Esophagus muscularis mucosa (tissue), 4 donors: ENCODE measurements around the gene FANCE. TPM values are rescaled to one million over a fixed set of nuclear protein-coding genes. Genes with fewer than 3 reads are reported as not detected.

ENCODE experiments used
- DNase-seq: peaks from one replicate; pipeline ENCODE4 v3.0.0-alpha.2; 2017; ENCODE audit errors: extremely low spot score
- H3K27ac ChIP-seq, 4 donors: fragments of 200-600 bp; sonication (generic); replicated peaks in 1 of 4; 1 replicate in 3 of 4; 2 replicates in 1 of 4; pipeline ENCODE4 v1.5.1; 2016 to 2019; ENCODE audit warnings: mild to moderate bottlenecking in 1 of 4
- H3K27me3 ChIP-seq, 4 donors: fragments of 200-600 bp; sonication (generic); one replicate each; pipeline versions ENCODE4 v1.5.1 to v1.6.0; 2016 to 2019
- H3K36me3 ChIP-seq, 4 donors: fragments of 200-600 bp; sonication (generic); one replicate each; pipeline ENCODE4 v1.5.1; 2016 to 2019
- H3K4me1 ChIP-seq, 4 donors: fragments of 200-600 bp; sonication (generic); one replicate each; pipeline ENCODE4 v1.5.1; 2016 to 2019
- H3K4me3 ChIP-seq, 4 donors: fragments of 200-600 bp; sonication (generic); 1 replicate in 2 of 4; 2 replicates in 2 of 4; pipeline ENCODE4 v1.5.1; 2016 to 2019; ENCODE audit warnings: mild to moderate bottlenecking in 4 of 4, moderate library complexity in 1 of 4
- H3K9me3 ChIP-seq, 4 donors: fragments of 200-600 bp; sonication (generic); 1 replicate in 3 of 4; 2 replicates in 1 of 4; pipeline ENCODE4 v1.5.1; 2016 to 2019
- EP300 ChIP-seq: sonication (generic); formaldehyde crosslinking; IDR thresholded peaks from one replicate; pipeline ENCODE4 v1.6.1; 2017; ENCODE audit warnings: antibody characterized with exemption
- POLR2A ChIP-seq: fragments of 450-650 bp; IDR thresholded peaks from one replicate; pipeline ENCODE4 v1.6.1; 2017; ENCODE audit warnings: antibody characterized with exemption, moderate library complexity, mild to moderate bottlenecking, low read depth
- POLR2AphosphoS5 ChIP-seq, 2 donors: sonication (generic); formaldehyde crosslinking; IDR thresholded peaks; one replicate each; pipeline ENCODE4 v1.6.1; 2017; ENCODE audit warnings: antibody characterized with exemption in 2 of 2
- whole genome bisulfite sequencing: methylation state at CpG from one replicate; pipeline ENCODE4 v1.1.5; 2018; 5-methylcytosine and 5-hydroxymethylcytosine counted together
- intact Hi-C: fragments of 100-400 bp; cut with DNase I; formaldehyde crosslinking; loops from one replicate; pipeline ENCODE4 v1.15.1; 2023
- total RNA-seq, 4 donors: library from RNA; depleted of rRNA; stranded (reverse); fragments of >200 nt; gene quantifications; one replicate each; pipeline versions ENCODE4 v1.1.0 to v1.2.1, GENCODE V29; 2016
- TF ChIP-seq, protein P1 (sequence below), 3 experiments: fragments of 200-600 bp in 2 of 3; fragments of 450-650 bp in 1 of 3; sonication (generic) in 2 of 3; IDR thresholded peaks; one replicate each; pipeline ENCODE4 v1.5.1; 2017 to 2019; ENCODE audit warnings: antibody characterized with exemption in 3 of 3, mild to moderate bottlenecking in 2 of 3, moderate library complexity in 1 of 3

Gene FANCE
- total RNA-seq, 4 donors from 2014 or later = 1.7 to 6.3 (median 5.0) TPM

DNA sequence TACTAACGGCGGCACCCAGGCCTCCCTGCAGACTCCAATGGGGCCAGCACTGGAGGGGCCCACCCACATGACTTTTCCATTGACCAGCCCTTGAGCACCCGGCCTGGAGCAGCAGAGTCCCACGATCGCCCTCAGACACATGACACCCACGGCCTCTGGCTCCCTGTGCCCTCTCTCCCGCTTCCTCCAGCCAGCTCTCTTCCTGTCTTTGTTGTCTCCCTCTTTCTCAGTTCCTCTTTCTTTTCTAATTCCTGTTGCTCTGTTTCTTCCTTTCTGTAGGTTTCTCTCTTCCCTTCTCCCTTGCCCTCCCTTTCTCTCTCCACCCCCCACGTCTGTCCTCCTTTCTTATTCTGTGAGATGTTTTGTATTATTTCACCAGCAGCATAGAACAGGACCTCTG lies 26.1 kb upstream of the FANCE start:
- intact Hi-C loops = no loop called here
- DNase-seq = no peak
- TF ChIP-seq EP300 = no peak
- no peak for TF ChIP-seq POLR2AphosphoS5 (IDR thresholded peaks at IDR 0.05)
- TF ChIP-seq, protein P1, sequence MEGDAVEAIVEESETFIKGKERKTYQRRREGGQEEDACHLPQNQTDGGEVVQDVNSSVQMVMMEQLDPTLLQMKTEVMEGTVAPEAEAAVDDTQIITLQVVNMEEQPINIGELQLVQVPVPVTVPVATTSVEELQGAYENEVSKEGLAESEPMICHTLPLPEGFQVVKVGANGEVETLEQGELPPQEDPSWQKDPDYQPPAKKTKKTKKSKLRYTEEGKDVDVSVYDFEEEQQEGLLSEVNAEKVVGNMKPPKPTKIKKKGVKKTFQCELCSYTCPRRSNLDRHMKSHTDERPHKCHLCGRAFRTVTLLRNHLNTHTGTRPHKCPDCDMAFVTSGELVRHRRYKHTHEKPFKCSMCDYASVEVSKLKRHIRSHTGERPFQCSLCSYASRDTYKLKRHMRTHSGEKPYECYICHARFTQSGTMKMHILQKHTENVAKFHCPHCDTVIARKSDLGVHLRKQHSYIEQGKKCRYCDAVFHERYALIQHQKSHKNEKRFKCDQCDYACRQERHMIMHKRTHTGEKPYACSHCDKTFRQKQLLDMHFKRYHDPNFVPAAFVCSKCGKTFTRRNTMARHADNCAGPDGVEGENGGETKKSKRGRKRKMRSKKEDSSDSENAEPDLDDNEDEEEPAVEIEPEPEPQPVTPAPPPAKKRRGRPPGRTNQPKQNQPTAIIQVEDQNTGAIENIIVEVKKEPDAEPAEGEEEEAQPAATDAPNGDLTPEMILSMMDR (IDR thresholded peaks at IDR 0.05) = no peak
- TF ChIP-seq POLR2A = no peak
- H3K27me3 ChIP-seq = no peaks in the 10 kb centered on the region
- H3K27ac ChIP-seq = no peak overlapping the region
- H3K4me3 ChIP-seq = no peak overlapping the region
- H3K9me3 ChIP-seq = peaks cover 0 to 13% (median 12%) of the 10 kb centered on the region in 4 donors
- 77% methylated on average over 8 of the region's 8 CpGs for WGBS
- H3K36me3 ChIP-seq = peaks cover 26 to 60% (median 53%) of the 10 kb centered on the region in 4 donors
- peaks cover 0 to 16% (median 8%) of the 10 kb centered on the region in 4 donors for H3K4me1 ChIP-seq

GRCh38 chr6:35427435-35427834 lies 24.7 kb upstream of the FANCE start:
- Histone ChIP-seq H3K9me3 (peaks cover 0 to 13% (median 12%) of the 10 kb centered on the region in 4 donors), H3K4me3 (no peak overlapping the region), H3K27ac (no peak overlapping the region), H3K36me3 (peaks cover 16 to 48% (median 43%) of the 10 kb centered on the region in 4 donors), H3K4me1 (peaks cover 0 to 16% (median 8%) of the 10 kb centered on the region in 4 donors), H3K27me3 (no peaks in the 10 kb centered on the region)
- 94% methylated on average over 3 of the region's 5 CpGs for WGBS
- no peak for DNase-seq
- intact Hi-C loops = no loop called here
- TF ChIP-seq EP300 (no peak), POLR2A (no peak), POLR2AphosphoS5 (IDR thresholded peaks at IDR 0.05) (no peak)
- TF ChIP-seq, protein P1 (IDR thresholded peaks at IDR 0.05) = no peak

GRCh38 chr6:35427851-35428321 lies 24.3 kb upstream of the FANCE start:
- no peak for DNase-seq
- peaks cover 15 to 46% (median 40%) of the 10 kb centered on the region in 4 donors for H3K36me3 ChIP-seq
- TF ChIP-seq EP300 (no peak), POLR2AphosphoS5 (IDR thresholded peaks at IDR 0.05) (no peak), POLR2A (no peak)
- TF ChIP-seq, protein P1 (IDR thresholded peaks at IDR 0.05) = no peak
- H3K27me3 ChIP-seq = no peaks in the 10 kb centered on the region
- WGBS = 56% methylated on average over 9 of the region's 9 CpGs
- no peak overlapping the region for H3K27ac ChIP-seq
- peaks cover 0 to 13% (median 12%) of the 10 kb centered on the region in 4 donors for H3K9me3 ChIP-seq
- no peak overlapping the region for H3K4me3 ChIP-seq
- intact Hi-C loops = no loop called here
- peaks cover 0 to 16% (median 8%) of the 10 kb centered on the region in 4 donors for H3K4me1 ChIP-seq

- H3K27ac ChIP-seq = no peak overlapping the region
- no peak for DNase-seq
- intact Hi-C loops = no loop called here
- no peaks in the 10 kb centered on the region for H3K27me3 ChIP-seq
- H3K36me3 ChIP-seq = peaks cover 15 to 41% (median 40%) of the 10 kb centered on the region in 4 donors
- no peak overlapping the region for H3K4me3 ChIP-seq
- TF ChIP-seq POLR2AphosphoS5 (IDR thresholded peaks at IDR 0.05) (no peak), POLR2A (no peak), EP300 (no peak)
- TF ChIP-seq, protein P1 (IDR thresholded peaks at IDR 0.05) = no peak
- peaks cover 0 to 13% (median 12%) of the 10 kb centered on the region in 4 donors for H3K9me3 ChIP-seq
- 84% methylated on average over 10 of the region's 10 CpGs for WGBS
- peaks cover 0 to 16% (median 8%) of the 10 kb centered on the region in 4 donors for H3K4me1 ChIP-seq
Observed at GRCh38 chr6:35428421-35429149, 23.6 kb upstream of the FANCE start.
